Keratinocyte (primary cell): Measurements from ENCODE around the gene DLX4. TPM values are rescaled to one million over a fixed set of nuclear protein-coding genes. Genes with fewer than 3 reads are reported as not detected.

Experiments used
- DNase-seq: peaks from one replicate; pipeline ENCODE4 v3.0.0-alpha.2; 2011; ENCODE audit warnings: low read depth, missing footprints, low spot score
- FAIRE-seq: peaks from 2 replicates; lab custom pipeline; 2011; peaks lifted over from hg19 to GRCh38; lab: Jason Lieb, UNC
- H2AFZ ChIP-seq: 2 replicates; pipeline ENCODE4 v1.6.0; 2012; ENCODE audit warnings: low read length, control low read depth, inconsistent platforms; ENCODE audit not compliant: control insufficient read depth
- H3K27ac ChIP-seq: 2 replicates; pipeline ENCODE4 v1.5.1; 2011; ENCODE audit warnings: low read length; ENCODE audit not compliant: control insufficient read depth, insufficient read depth
- H3K27me3 ChIP-seq: 3 replicates; pipeline ENCODE4 v1.6.0; 2011; ENCODE audit warnings: low read length; ENCODE audit not compliant: control insufficient read depth, insufficient read depth; ENCODE audit errors: extremely low read depth
- H3K36me3 ChIP-seq, 2 experiments: 2 replicates in 1 of 2; 3 replicates in 1 of 2; pipeline ENCODE4 v1.5.1; 2011; ENCODE audit warnings: low read length in 2 of 2, mild to moderate bottlenecking in 1 of 2; ENCODE audit not compliant: control insufficient read depth in 2 of 2, insufficient read depth in 2 of 2; ENCODE audit errors: extremely low read depth in 1 of 2
- H3K4me1 ChIP-seq: 3 replicates; pipeline ENCODE4 v1.5.1; 2011; ENCODE audit warnings: low read length; ENCODE audit not compliant: control insufficient read depth, insufficient read depth; ENCODE audit errors: extremely low read depth
- H3K4me2 ChIP-seq: 3 replicates; pipeline ENCODE4 v1.6.0; 2011; ENCODE audit warnings: low read depth, low read length; ENCODE audit not compliant: control insufficient read depth, insufficient read depth; ENCODE audit errors: extremely low read depth
- H3K4me3 ChIP-seq, 3 experiments: fragments of 200-600 bp in 1 of 3; sonication (generic) in 1 of 3; 2 replicates in 2 of 3; 3 replicates in 1 of 3; pipeline ENCODE4 v1.5.1; 2011 to 2016; ENCODE audit warnings: low read length in 3 of 3, mild to moderate bottlenecking in 3 of 3, control low read depth in 2 of 3, inconsistent platforms in 1 of 3, low read depth in 1 of 3, mixed read lengths in 1 of 3, mixed run types in 1 of 3, moderate library complexity in 1 of 3; ENCODE audit not compliant: control insufficient read depth in 2 of 3, insufficient read depth in 2 of 3; ENCODE audit errors: extremely low read depth in 1 of 3
- H3K79me2 ChIP-seq: 2 replicates; pipeline ENCODE4 v1.6.0; 2012; ENCODE audit warnings: low read length; ENCODE audit not compliant: control insufficient read depth, insufficient read depth
- H3K9ac ChIP-seq: 3 replicates; pipeline ENCODE4 v1.6.0; 2011; ENCODE audit warnings: low read length; ENCODE audit not compliant: control insufficient read depth, insufficient read depth; ENCODE audit errors: extremely low read depth
- H3K9me1 ChIP-seq: 3 replicates; pipeline ENCODE4 v1.6.0; 2011; ENCODE audit warnings: low read length; ENCODE audit not compliant: control insufficient read depth, insufficient read depth; ENCODE audit errors: extremely low read depth
- H3K9me3 ChIP-seq: 2 replicates; pipeline ENCODE4 v1.5.1; 2012; ENCODE audit warnings: low read depth, low read length; ENCODE audit not compliant: control insufficient read depth
- H4K20me1 ChIP-seq: 3 replicates; pipeline ENCODE4 v1.6.0; 2011; ENCODE audit warnings: low read length; ENCODE audit not compliant: control insufficient read depth, insufficient read depth; ENCODE audit errors: extremely low read depth
- CTCF ChIP-seq, 3 experiments: IDR thresholded peaks in 1 of 3; conservative IDR thresholded peaks in 1 of 3; optimal IDR thresholded peaks in 1 of 3; 2 replicates in 2 of 3; 3 replicates in 1 of 3; pipeline versions ENCODE3 to v1.5.1; 2011; ENCODE audit warnings: low read length in 3 of 3, mild to moderate bottlenecking in 3 of 3, moderate library complexity in 2 of 3, control low read depth in 1 of 3, inconsistent platforms in 1 of 3; ENCODE audit not compliant: insufficient read depth in 2 of 3; ENCODE audit errors: extremely low read depth in 1 of 3
- EZH2 ChIP-seq: IDR thresholded peaks from one replicate; pipeline ENCODE4 v1.6.1; 2012; ENCODE audit warnings: inconsistent platforms, mild to moderate bottlenecking, low read length, moderate library complexity
- dilution Hi-C: fragments of 300-500 bp; cut with MboI; formaldehyde crosslinking; loops from one replicate; pipeline ENCODE4 v1.7.0; 2020; ENCODE audit warnings: low sequenced_read_pairs; ENCODE audit not compliant: extremely low pct_ligation_motif_present
- polyA plus RNA-seq, 5 experiments: library from polyadenylated mRNA; depleted of rRNA in 3 of 5; stranded (reverse) in 3 of 5; stranded (forward) in 1 of 5; unstranded in 1 of 5; fragments of >200 nt; gene quantifications; 1 replicate in 1 of 5; 2 replicates in 3 of 5; 3 replicates in 1 of 5; pipeline versions ENCODE4 v1.2.1 to v1.2.3, GENCODE V29; 2011 to 2012; ENCODE audit warnings: missing spikeins in 2 of 5, low read depth in 1 of 5, low replicate concordance in 1 of 5

DLX4 gene
- polyA plus RNA-seq, 1 donor (not counting 4 experiments of a cell fraction or from before 2014, with no cell fraction given): 0.18 TPM

- DNase-seq (no peak), FAIRE-seq (no peak)
- Histone ChIP-seq H4K20me1 (no peaks in the 10 kb centered on the region), H3K9ac (no peak overlapping the region), H3K4me3 (no peak overlapping the region), H3K9me3 (no peaks in the 10 kb centered on the region), H3K79me2 (no peaks in the 10 kb centered on the region), H3K27me3 (peaks cover 73% of the 10 kb centered on the region), H3K9me1 (peaks cover 2% of the 10 kb centered on the region), H3K4me2 (peak overlapping the region; percentile 39), H2AFZ (no peak overlapping the region), H3K27ac (no peak overlapping the region), H3K36me3 (no peaks in the 10 kb centered on the region), H3K4me1 (peaks cover 17% of the 10 kb centered on the region)
- dilution Hi-C loops: no loop called here
- TF ChIP-seq EZH2: no peak
- no peak for TF ChIP-seq CTCF (optimal IDR thresholded peaks at IDR 0.05 in 1 of 3, IDR thresholded peaks at IDR 0.05 in 1 of 3, conservative IDR thresholded peaks at IDR 0.05 in 1 of 3; ENCODE audit: extremely low read depth in 1 of 3, insufficient read depth in 2 of 3, low read length in 3 of 3)
These were observed 2.3 kb downstream of the DLX4 start for GRCh38 chr17:49971199-49971847.

GRCh38 chr17:49971848-49972485 lies 3.0 kb downstream of the DLX4 start:
- H3K9me3 ChIP-seq: no peaks in the 10 kb centered on the region
- H2AFZ ChIP-seq: no peak overlapping the region
- FAIRE-seq (no peak), DNase-seq (no peak)
- H3K36me3 ChIP-seq: no peaks in the 10 kb centered on the region
- dilution Hi-C loops: no loop called here
- peaks cover 2% of the 10 kb centered on the region for H3K9me1 ChIP-seq
- no peaks in the 10 kb centered on the region for H4K20me1 ChIP-seq
- H3K27ac ChIP-seq: no peak overlapping the region
- H3K27me3 ChIP-seq: peaks cover 66% of the 10 kb centered on the region
- peak overlapping the region in 1 of 3 experiments; percentile 9 for H3K4me3 ChIP-seq
- peak overlapping the region; percentile 39 for H3K4me2 ChIP-seq
- H3K9ac ChIP-seq: no peak overlapping the region
- TF ChIP-seq EZH2 (peak; percentile 85), CTCF (optimal IDR thresholded peaks at IDR 0.05 in 1 of 3, IDR thresholded peaks at IDR 0.05 in 1 of 3, conservative IDR thresholded peaks at IDR 0.05 in 1 of 3; ENCODE audit: extremely low read depth in 1 of 3, insufficient read depth in 2 of 3, low read length in 3 of 3) (no peak)
- peaks cover 23% of the 10 kb centered on the region for H3K4me1 ChIP-seq
- no peaks in the 10 kb centered on the region for H3K79me2 ChIP-seq
